Loucy (cell line): Measurements from ENCODE around the gene ASB13.
"Not testable (repeated sequence)": the region's sequence is repeated elsewhere in the genome, so short reads cannot be mapped to it uniquely, and the experiment has no call there.

Experiments
- H2AFZ ChIP-seq: fragments of 200-600 bp; sonication (generic); 2 replicates; pipeline ENCODE4 v1.6.0; 2016; ENCODE audit warnings: antibody characterized with exemption, mild to moderate bottlenecking, low read length, moderate library complexity
- H3F3A ChIP-seq: fragments of 200-600 bp; 2 replicates; pipeline ENCODE4 v1.6.0; 2016; ENCODE audit warnings: antibody characterized with exemption, low read depth, mild to moderate bottlenecking
- H3K27me3 ChIP-seq: fragments of 200-600 bp; sonication (generic); 2 replicates; pipeline ENCODE4 v1.6.1; 2014; ENCODE audit warnings: low read length, mild to moderate bottlenecking; ENCODE audit not compliant: insufficient read depth, poor library complexity, severe bottlenecking
- H3K36me3 ChIP-seq: fragments of 200-600 bp; sonication (generic); 2 replicates; pipeline ENCODE4 v1.6.1; 2016; ENCODE audit warnings: low read length; ENCODE audit not compliant: insufficient read depth
- H3K4me1 ChIP-seq: fragments of 200-600 bp; sonication (generic); 2 replicates; pipeline ENCODE4 v1.5.1; 2014; ENCODE audit warnings: low read length, mild to moderate bottlenecking; ENCODE audit not compliant: insufficient read depth, poor library complexity, severe bottlenecking
- H3K4me2 ChIP-seq: fragments of 200-600 bp; sonication (generic); 2 replicates; pipeline ENCODE4 v1.6.0; 2014; ENCODE audit warnings: antibody characterized with exemption, low read length, low read depth, mild to moderate bottlenecking; ENCODE audit not compliant: poor library complexity, severe bottlenecking
- H3K4me3 ChIP-seq: fragments of 200-600 bp; sonication (generic); 2 replicates; pipeline ENCODE4 v1.5.1; 2014; ENCODE audit warnings: low read length, mild to moderate bottlenecking, mixed read lengths; ENCODE audit not compliant: poor library complexity, severe bottlenecking
- H3K79me2 ChIP-seq: fragments of 200-600 bp; sonication (generic); 2 replicates; pipeline ENCODE4 v1.6.1; 2014; ENCODE audit warnings: low read length; ENCODE audit not compliant: insufficient read depth
- H3K9ac ChIP-seq: fragments of 200-600 bp; sonication (generic); 2 replicates; pipeline ENCODE4 v1.6.0; 2014; ENCODE audit warnings: mild to moderate bottlenecking, low read depth, low read length, moderate library complexity; ENCODE audit not compliant: poor library complexity, severe bottlenecking
- H3K9me2 ChIP-seq: fragments of 200-600 bp; sonication (generic); replicated peaks from 2 replicates; pipeline ENCODE4 v1.6.1; 2016; ENCODE audit warnings: low read depth, low read length, mixed read lengths
- H3K9me3 ChIP-seq: fragments of 200-600 bp; sonication (generic); 2 replicates; pipeline ENCODE4 v1.6.1; 2014; ENCODE audit warnings: mild to moderate bottlenecking, antibody characterized with exemption, low read length, low read depth; ENCODE audit not compliant: insufficient read depth
- H4K20me1 ChIP-seq: fragments of 200-600 bp; sonication (generic); 2 replicates; pipeline ENCODE4 v1.6.0; 2014; ENCODE audit warnings: antibody characterized with exemption, low read length, mild to moderate bottlenecking; ENCODE audit not compliant: insufficient read depth, poor library complexity, severe bottlenecking
- EZH2phosphoT487 ChIP-seq: fragments of 200-600 bp; IDR thresholded peaks from 2 replicates; pipeline ENCODE4 v1.6.1; 2018; ENCODE audit warnings: antibody characterized with exemption, mild to moderate bottlenecking, moderate library complexity, borderline replicate concordance
- TF ChIP-seq, protein P1 (sequence below): fragments of 200-600 bp; sonication (generic); conservative IDR thresholded peaks from 2 replicates; pipeline ENCODE4 v1.5.1; 2014; ENCODE audit warnings: mild to moderate bottlenecking, antibody characterized with exemption, low read length

Gene ASB13

GRCh38 chr10:5595095-5595494 lies 71.3 kb downstream of the ASB13 start:
- Histone ChIP-seq H3K4me3 (no peak overlapping the region), H3K79me2 (peaks cover 18% of the 10 kb centered on the region; the same call in 1 of the 2 replicates)
- TF ChIP-seq, protein P1, sequence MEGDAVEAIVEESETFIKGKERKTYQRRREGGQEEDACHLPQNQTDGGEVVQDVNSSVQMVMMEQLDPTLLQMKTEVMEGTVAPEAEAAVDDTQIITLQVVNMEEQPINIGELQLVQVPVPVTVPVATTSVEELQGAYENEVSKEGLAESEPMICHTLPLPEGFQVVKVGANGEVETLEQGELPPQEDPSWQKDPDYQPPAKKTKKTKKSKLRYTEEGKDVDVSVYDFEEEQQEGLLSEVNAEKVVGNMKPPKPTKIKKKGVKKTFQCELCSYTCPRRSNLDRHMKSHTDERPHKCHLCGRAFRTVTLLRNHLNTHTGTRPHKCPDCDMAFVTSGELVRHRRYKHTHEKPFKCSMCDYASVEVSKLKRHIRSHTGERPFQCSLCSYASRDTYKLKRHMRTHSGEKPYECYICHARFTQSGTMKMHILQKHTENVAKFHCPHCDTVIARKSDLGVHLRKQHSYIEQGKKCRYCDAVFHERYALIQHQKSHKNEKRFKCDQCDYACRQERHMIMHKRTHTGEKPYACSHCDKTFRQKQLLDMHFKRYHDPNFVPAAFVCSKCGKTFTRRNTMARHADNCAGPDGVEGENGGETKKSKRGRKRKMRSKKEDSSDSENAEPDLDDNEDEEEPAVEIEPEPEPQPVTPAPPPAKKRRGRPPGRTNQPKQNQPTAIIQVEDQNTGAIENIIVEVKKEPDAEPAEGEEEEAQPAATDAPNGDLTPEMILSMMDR: no peak
- TF ChIP-seq EZH2phosphoT487: no peak

DNA sequence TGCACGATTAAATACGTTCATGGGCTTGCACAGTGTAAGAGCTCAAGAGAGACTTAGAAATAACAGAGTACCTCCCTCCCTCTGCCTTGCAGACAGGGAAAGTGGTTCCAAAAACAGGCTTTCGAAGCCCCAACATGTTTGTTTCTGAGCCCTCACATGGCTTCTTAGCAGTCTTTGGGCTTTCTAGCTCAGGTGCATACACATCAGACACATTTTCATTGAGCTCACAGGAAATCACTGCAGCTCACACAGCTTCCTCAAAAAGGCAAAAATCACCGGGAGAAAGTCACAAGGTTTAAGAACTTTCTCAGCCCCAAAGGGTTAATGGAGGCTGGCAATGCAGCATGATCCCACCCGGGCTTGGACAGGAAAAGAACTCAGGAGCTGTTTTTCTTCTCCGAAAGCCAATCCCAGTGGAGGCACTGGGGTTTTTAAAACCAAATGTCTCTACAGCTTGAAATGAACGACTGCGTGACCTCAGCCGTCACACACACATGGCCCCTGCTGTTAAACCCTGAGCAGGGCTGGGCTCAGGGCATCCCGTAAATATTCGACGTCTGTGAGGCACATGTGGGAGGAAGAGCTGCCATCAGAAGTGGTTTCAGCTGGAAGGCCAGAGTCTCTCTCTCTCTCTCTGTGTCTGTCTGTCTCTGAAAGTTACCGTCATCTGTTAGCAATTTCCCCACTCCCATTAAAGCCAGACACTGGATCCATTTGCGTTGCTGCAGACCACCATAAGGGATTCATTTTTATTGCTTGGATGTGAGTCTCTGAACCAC lies 71.9 kb downstream of the ASB13 start:
- peaks cover 12% of the 10 kb centered on the region; the same call in 1 of the 2 replicates for H3K79me2 ChIP-seq
- no peak overlapping the region for H2AFZ ChIP-seq
- no peaks in the 10 kb centered on the region for H3K9me2 ChIP-seq
- H3K9me3 ChIP-seq: no peaks in the 10 kb centered on the region
- no peak overlapping the region for H3K4me2 ChIP-seq
- no peaks in the 10 kb centered on the region for H3K36me3 ChIP-seq
- H3K4me3 ChIP-seq: no peak overlapping the region
- TF ChIP-seq EZH2phosphoT487: no peak
- TF ChIP-seq, protein P1: no peak
- H3K9ac ChIP-seq: no peak overlapping the region
- no peaks in the 10 kb centered on the region for H3K27me3 ChIP-seq
- H3K4me1 ChIP-seq: peaks cover 47% of the 10 kb centered on the region
- no peaks in the 10 kb centered on the region for H4K20me1 ChIP-seq
- no peaks in the 10 kb centered on the region for H3F3A ChIP-seq

More at GRCh38 chr10:5595095-5595494, 71.3 kb downstream of the ASB13 start:
- no peaks in the 10 kb centered on the region for H3K36me3 ChIP-seq
- peaks cover 41% of the 10 kb centered on the region for H3K4me1 ChIP-seq
- no peaks in the 10 kb centered on the region for H3F3A ChIP-seq
- no peak overlapping the region for H3K9ac ChIP-seq
- H3K4me2 ChIP-seq: no peak overlapping the region
- no peaks in the 10 kb centered on the region for H3K27me3 ChIP-seq
- H3K9me2 ChIP-seq: no peaks in the 10 kb centered on the region
- H4K20me1 ChIP-seq: no peaks in the 10 kb centered on the region
- no peaks in the 10 kb centered on the region for H3K9me3 ChIP-seq
- H2AFZ ChIP-seq: no peak overlapping the region

DNA sequence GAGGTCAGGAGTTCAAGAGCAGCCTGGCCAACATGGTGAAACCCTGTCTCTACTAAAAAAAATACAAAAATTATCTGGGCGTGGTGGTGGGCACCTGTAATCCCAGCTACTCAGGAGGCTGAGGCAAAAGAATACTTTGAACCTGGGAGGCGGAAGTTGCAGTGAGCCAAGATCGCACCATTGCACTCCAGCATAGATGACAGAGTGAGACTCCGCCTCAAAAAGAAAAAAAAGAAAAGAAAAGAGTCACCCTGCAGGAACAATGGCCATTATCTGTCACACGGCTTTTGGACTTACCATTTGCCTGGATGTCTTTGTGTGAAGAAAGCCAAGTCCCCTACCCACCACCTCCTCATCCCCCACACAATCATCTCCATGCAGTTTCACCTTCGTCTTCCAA lies 73.0 kb downstream of the ASB13 start:
- H3K9me3 ChIP-seq, H3K9ac ChIP-seq, H3K27me3 ChIP-seq, H4K20me1 ChIP-seq, H3K9me2 ChIP-seq, H3K4me3 ChIP-seq, H3F3A ChIP-seq, H3K36me3 ChIP-seq, H3K79me2 ChIP-seq, H3K4me2 ChIP-seq, H2AFZ ChIP-seq: not testable (repeated sequence)
- peaks cover 48% of the 10 kb centered on the region for H3K4me1 ChIP-seq

DNA sequence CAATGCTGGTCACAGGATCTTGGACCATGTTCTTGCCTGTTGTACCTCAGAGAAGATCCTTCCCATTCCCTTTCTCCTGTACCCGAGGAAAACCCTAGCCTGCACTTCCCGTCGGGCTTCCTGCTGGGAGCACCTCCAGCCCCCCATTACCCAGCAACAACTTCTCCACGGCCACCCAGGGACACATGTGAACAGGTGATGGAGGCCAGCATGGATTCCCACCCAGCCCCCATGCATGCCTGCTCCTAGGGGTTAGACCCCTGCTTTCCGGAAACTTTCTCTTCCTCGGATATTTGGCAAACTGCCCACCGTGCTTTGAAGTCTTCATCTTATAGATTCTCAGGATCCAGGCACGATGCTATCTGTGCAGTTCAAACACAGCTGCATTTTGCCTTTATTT lies 74.3 kb downstream of the ASB13 start:
- no peaks in the 10 kb centered on the region for H3K27me3 ChIP-seq

More for the DNA sequence above, 74.3 kb downstream of the ASB13 start:
- Histone ChIP-seq H4K20me1 (no peaks in the 10 kb centered on the region), H3K9me2 (no peaks in the 10 kb centered on the region), H2AFZ (no peak overlapping the region), H3K4me2 (no peak overlapping the region), H3K4me1 (peaks cover 38% of the 10 kb centered on the region), H3F3A (no peaks in the 10 kb centered on the region), H3K4me3 (no peak overlapping the region), H3K36me3 (no peaks in the 10 kb centered on the region), H3K9ac (no peak overlapping the region), H3K9me3 (no peaks in the 10 kb centered on the region), H3K79me2 (peaks cover 2% of the 10 kb centered on the region; the same call in 1 of the 2 replicates)
- TF ChIP-seq, protein P1: no peak
- no peak for TF ChIP-seq EZH2phosphoT487
